Activated CD4-positive, alpha-beta T cell treated with anti-CD3 and anti-CD28 coated beads for 24 hours (primary cell): ENCODE results near the gene PIGN.
"Not testable (repeated sequence)": the region's sequence is repeated elsewhere in the genome, so short reads cannot be mapped to it uniquely, and the experiment has no call there.

Source experiments
- DNase-seq, 2 donors: peaks; one replicate each; pipeline ENCODE4 v3.0.0-alpha.2; 2020; ENCODE audit warnings: low read depth in 2 of 2

The PIGN gene

GRCh38 chr18:62064361-62064760 lies 122.5 kb downstream of the PIGN start:
- no peak for DNase-seq

GRCh38 chr18:62061821-62062478 lies 124.9 kb downstream of the PIGN start:
- no peak for DNase-seq

- DNase-seq = no peak
Observed at GRCh38 chr18:62060820-62061219, 126.0 kb downstream of the PIGN start.

- DNase-seq = no peak
Observed at GRCh38 chr18:62054929-62055498, 131.8 kb downstream of the PIGN start.

GRCh38 chr18:62048279-62048678 lies 138.6 kb downstream of the PIGN start:
- no peak for DNase-seq

GRCh38 chr18:62045316-62045715 lies 141.5 kb downstream of the PIGN start:
- no peak for DNase-seq

DNA sequence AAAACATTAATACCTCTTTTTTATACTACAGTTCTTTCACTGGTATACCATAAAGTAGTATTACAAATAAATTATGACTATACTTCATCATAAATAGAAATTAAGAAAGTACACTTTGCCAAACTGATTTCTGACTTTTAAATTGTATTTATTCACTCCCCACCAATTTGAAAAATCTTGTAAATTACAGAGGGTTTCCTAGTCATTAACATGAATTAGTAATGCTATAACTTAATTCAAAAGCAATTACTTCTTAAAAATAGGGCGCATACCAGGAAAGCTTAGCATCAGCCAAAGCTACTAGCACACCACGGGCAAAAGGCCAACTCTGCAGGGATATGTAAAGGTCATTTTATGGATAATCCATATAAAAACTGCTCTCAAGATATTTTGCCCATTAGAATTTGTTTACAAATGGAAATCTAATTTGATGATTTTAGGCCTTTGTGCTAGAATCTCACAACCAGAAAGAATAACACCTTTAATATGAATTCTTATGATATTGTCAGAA lies 142.3 kb downstream of the PIGN start:
- DNase-seq = no peak

DNA sequence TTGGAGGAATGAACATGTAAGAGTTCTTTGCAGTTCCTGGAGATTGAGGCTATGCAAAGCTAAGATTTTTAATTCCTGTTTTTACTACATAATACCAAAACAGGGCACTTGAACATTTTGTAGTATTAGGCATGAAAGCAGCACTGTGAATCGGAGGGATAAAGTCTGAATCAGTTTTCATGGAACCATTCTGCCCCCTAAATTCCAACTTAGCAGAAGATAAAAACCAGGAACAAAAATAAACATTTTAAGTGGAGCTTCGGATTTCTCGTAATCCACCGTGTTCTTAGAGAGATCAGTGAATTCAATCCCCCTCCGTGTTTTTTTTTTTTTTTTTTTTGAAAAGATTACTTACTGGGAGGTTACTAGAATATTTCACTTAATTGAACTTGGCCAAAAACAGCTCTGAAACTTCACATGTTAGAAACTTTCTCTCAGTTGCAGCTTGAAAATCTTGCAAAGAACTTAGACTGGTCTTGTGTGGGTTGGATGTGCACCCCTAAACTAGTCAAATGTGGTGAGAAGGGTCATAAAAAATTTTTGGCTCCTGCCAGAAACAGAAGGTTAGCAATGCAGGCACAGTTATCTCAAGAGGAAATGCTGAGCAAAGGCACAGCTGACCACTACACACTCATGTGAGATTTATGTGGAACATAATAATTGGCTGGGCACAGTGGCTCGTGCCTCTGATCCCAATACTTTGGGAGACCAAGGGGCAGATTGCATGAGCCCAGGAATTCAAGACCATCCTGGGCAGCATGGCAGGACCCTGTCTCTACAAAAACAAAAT lies 148.7 kb downstream of the PIGN start:
- DNase-seq = no peak

DNA sequence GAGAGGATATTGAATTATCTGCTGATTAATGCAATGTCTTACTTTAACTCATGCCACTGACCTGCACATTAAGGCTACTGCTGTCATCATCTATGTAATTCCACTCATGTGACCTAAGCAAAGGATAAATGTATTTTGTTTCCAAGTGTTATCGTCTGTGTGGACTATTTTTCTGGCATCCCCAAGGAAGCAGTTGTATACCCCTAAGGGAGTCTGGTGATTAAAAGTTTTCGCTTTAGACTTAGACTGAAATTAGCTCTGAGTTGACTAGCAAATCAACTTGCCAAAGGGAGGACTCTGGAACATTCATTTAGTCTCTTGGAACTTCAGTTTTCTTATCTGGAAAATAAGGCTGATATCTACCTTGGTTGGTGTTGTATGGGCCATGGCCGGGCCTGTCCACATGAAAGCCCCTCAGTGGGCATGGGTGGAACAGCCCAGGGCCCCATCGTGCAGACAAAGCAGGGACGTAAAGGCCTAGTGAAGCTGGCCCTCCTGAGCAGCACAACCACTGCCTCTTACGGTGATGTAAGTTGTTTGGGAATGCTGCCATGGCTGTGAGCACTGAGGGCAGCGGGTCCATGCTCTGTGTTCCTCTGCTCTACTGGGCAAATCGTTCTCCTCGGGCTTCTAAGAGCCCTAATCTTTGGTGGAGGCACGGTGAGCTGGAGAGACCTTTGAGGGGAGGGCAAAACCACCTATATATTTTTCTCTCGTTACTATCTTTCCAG lies 149.7 kb downstream of the PIGN start:
- DNase-seq = no peak

DNA sequence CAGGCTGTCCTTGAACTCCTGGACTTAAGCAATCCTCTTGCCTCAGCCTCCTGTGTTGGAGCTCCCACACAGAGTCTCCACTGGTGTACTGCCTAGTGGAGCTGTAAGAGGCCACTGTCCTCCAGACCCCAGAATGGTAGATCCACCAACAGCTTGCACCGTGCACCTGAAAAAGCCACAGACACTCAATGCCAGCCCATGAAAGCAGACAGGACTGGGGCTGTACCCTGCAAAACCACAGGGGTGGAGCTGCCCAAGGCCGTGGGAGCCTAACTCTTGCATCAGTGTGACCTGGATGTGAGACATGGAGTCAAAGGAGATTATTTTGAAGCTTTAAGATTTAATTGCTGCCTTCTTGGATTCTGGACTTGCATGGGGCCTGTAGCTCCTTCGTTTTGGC lies 152.6 kb downstream of the PIGN start:
- DNase-seq = not testable (repeated sequence)

DNA sequence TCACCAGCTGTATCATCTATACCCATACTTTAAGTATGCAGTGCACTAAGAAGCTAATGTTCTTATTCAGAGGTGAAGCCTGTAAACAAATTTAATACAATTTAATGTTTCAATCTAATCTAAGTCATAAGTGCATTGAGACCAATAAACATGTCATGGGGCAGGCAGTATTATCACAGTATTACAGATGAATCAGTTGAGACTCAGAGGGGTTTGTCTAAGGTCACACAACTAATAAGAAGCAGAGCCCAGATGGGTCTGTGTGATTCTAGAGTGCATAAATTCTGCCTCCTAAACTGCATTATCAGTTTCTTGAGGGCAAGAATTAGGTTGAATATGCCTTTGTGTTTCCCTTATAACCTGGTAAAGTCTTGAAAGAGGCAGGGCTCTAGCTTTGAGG lies 153.1 kb downstream of the PIGN start:
- DNase-seq = no peak

GRCh38 chr18:62033207-62033606 lies 153.6 kb downstream of the PIGN start:
- no peak for DNase-seq

- no peak for DNase-seq
Observed at GRCh38 chr18:62030091-62030985, 156.5 kb downstream of the PIGN start.

- no peak for DNase-seq
Observed at GRCh38 chr18:62028715-62029114, 158.1 kb downstream of the PIGN start.

- DNase-seq = no peak
Observed at GRCh38 chr18:62027914-62028520, 158.8 kb downstream of the PIGN start.

- DNase-seq = no peak
Observed at GRCh38 chr18:62026586-62026985, 160.3 kb downstream of the PIGN start.

DNA sequence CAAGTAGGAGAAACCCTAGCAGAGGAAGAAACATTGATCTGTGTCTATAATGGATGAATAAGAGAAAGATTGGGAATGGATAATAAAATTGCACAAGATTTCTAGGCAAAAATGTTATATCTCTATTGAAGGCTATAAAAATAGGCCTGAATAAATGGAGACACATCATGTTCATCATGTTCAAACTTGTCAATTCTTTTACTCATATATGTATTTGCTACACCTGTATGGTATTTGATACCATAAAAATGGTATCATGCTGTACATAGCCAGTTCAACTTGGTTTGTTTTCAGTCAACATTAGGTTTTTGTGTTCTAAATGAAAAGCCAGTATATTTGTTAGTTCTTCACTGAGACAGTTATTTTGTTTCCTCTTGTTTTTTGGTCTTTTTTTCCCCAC lies 161.9 kb downstream of the PIGN start:
- no peak for DNase-seq

- no peak for DNase-seq
Observed at GRCh38 chr18:62023536-62023935, 163.3 kb downstream of the PIGN start.

DNA sequence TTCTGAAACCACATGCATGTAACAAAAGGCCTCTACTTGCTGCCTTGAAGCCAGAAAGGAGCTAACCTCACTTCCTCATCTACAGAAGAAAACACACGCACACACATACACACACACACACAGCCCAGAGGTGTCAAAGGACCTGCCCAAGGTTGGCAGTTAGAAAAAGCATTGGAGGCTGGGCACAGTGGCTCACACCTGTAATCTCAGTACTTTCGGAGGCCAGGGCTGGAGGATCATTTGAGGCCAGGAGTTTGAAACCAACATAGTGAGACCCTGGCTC lies 168.2 kb downstream of the PIGN start:
- DNase-seq = no peak

- no peak for DNase-seq
Observed at GRCh38 chr18:62018034-62018758, 168.7 kb downstream of the PIGN start.
